ENCODE results near the gene HPCAL1.

Gene HPCAL1

DNA sequence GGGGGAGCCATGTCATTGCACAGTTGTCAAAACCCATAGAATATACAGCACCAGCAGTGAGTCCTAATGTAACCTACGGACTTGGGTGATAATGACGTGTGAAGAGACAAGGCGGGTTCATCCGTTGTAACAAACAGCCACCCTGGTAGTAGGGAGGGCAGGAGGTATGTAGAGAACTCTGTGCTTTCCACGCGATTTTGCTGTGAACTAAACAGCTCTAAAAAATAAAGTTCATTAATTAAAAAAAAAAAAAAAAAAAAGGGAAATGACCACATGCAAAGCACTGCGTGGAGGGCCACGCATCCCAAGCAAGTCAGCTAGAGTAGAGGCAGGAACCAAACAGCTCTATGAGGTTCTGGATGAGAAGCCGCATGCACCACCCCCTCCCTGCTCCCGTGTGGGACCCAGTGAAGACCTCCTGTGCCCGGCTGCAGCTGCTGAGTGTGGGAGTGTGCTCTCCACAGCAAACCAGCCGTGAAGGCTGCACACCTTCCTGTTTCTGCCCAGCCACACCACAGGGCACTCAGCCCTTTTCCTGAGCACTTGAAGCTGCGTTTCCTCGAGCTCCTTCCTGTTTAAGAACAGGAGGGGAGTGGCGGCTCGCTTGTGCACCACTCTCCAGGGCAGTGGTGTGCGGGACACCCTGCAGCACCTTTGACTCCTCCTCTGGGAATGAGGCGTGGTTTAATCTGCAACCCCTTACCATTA is 79.8 kb downstream of the HPCAL1 start:
- ChIA-PET POLR2A (no interaction called here), CTCF (interaction anchor here (1.0 to 1.6 kb wide), 3 partner anchors 9 to 52 kb away, joined by 3 to 7 read pairs (median 3); no protein-coding TSS in a partner anchor)
- TF ChIP-seq, protein P1, sequence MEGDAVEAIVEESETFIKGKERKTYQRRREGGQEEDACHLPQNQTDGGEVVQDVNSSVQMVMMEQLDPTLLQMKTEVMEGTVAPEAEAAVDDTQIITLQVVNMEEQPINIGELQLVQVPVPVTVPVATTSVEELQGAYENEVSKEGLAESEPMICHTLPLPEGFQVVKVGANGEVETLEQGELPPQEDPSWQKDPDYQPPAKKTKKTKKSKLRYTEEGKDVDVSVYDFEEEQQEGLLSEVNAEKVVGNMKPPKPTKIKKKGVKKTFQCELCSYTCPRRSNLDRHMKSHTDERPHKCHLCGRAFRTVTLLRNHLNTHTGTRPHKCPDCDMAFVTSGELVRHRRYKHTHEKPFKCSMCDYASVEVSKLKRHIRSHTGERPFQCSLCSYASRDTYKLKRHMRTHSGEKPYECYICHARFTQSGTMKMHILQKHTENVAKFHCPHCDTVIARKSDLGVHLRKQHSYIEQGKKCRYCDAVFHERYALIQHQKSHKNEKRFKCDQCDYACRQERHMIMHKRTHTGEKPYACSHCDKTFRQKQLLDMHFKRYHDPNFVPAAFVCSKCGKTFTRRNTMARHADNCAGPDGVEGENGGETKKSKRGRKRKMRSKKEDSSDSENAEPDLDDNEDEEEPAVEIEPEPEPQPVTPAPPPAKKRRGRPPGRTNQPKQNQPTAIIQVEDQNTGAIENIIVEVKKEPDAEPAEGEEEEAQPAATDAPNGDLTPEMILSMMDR (IDR thresholded peaks at IDR 0.05; ENCODE audit: insufficient read depth, low read length, missing control alignments): no peak
- no peak for DNase-seq (ENCODE audit: low read depth, low spot score)
- no peak overlapping the region for H3K4me3 ChIP-seq (ENCODE audit: low read depth, low read length)

DNA sequence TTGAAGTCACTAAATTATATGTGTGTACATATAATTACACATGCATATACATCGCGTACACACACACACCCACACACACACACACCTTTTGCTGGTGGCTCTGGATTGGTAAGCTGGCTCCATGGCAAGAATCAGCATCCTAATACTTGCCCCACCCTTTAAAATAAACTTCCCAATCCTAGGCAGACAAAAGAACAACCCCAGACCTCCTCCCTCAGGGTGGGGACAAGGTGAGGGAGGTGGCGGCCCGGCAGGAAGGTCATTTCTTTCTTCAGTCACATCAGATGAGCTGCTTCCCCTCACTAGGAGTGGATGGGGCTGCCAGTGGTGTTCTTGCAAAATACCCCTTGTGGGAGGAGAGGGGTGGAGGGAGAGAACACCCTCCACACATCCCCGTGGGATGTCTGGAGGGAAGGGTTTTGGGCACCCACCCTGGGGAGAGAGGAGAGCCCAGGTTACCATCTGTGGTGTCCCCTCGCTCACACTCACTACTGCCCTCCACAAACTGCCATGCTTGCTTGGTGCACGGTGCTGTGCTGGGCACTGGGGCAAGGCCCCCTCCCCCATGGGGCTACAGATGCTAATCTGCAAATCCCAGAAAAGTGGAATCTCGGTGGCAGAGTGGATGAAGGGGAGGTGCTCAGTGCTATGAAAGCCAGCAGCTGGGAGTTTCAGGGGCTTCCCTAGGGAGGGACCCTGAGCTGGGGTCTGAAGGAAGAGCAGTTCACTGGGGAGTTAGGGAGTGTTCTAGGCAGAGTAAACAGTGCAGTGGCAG is 81.4 kb downstream of the HPCAL1 start:
- no peak for DNase-seq (ENCODE audit: low read depth, low spot score)
- ChIA-PET POLR2A (no interaction called here), CTCF (interaction anchor here (1.5 to 3.4 kb wide), 3 partner anchors 25 to 284 kb away, joined by 3 to 15 read pairs (median 7); no protein-coding TSS in a partner anchor)
- no peak overlapping the region for H3K4me3 ChIP-seq (ENCODE audit: low read depth, low read length)
- TF ChIP-seq, protein P1 (IDR thresholded peaks at IDR 0.05; ENCODE audit: insufficient read depth, low read length, missing control alignments): no peak

DNA sequence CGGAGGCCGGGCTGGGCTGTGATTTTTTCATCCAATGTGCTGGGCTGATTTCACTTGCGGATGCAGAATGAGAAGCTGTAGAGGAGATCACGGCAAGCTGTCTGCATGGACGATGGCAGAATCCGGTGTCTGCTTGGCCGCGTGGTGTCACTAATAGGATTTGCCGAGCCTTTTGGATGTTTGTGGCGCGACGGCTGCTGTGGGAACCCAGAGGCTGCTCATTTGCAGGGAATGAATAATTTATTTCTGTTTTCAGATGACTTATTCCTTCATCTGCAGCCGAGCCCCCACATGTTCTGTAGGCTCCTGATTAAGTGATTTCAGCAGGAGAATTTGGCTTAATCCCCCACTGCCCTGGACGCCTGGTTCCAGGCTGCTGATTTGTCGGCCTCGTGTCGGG is 82.8 kb downstream of the HPCAL1 start:
- H3K4me3 ChIP-seq (ENCODE audit: low read depth, low read length): no peak overlapping the region
- TF ChIP-seq, protein P1 (IDR thresholded peaks at IDR 0.05; ENCODE audit: insufficient read depth, low read length, missing control alignments): no peak
- CTCF ChIA-PET: interaction anchor here (1.5 to 3.4 kb wide), 3 partner anchors 23 to 282 kb away, joined by 3 to 15 read pairs (median 7); no protein-coding TSS in a partner anchor
- POLR2A ChIA-PET: no interaction called here
- no peak for DNase-seq (ENCODE audit: low read depth, low spot score)

- POLR2A ChIA-PET: no interaction called here
- DNase-seq (ENCODE audit: low read depth, low spot score): no peak
- CTCF ChIA-PET: interaction anchor here (1.5 to 3.4 kb wide), 3 partner anchors 23 to 282 kb away, joined by 3 to 15 read pairs (median 7); no protein-coding TSS in a partner anchor
- H3K4me3 ChIP-seq (ENCODE audit: low read depth, low read length): no peak overlapping the region
- TF ChIP-seq, protein P1 (IDR thresholded peaks at IDR 0.05; ENCODE audit: insufficient read depth, low read length, missing control alignments): no peak
These were observed 83.4 kb downstream of the HPCAL1 start for GRCh38 chr2:10385933-10386773.

GRCh38 chr2:10387033-10387432 is 84.3 kb downstream of the HPCAL1 start:
- H3K4me3 ChIP-seq (ENCODE audit: low read depth, low read length): no peak overlapping the region
- no peak for DNase-seq (ENCODE audit: low read depth, low spot score)
- ChIA-PET POLR2A (no interaction called here), CTCF (interaction anchor here (3.4 kb wide), 1 partner anchor 22 kb away, joined by 15 read pairs; no protein-coding TSS in a partner anchor)
- TF ChIP-seq, protein P1 (IDR thresholded peaks at IDR 0.05; ENCODE audit: insufficient read depth, low read length, missing control alignments): no peak

All from AG04449 (cell line).